8988T (cell line): Measurements from ENCODE around the gene HTRA3.

Source experiments
- DNase-seq: peaks from one replicate; pipeline ENCODE4 v3.0.0; 2011

The HTRA3 gene

GRCh38 chr4:8235224-8235623 is 34.3 kb upstream of the HTRA3 start:
- DNase-seq = no peak

- no peak for DNase-seq
Observed at GRCh38 chr4:8235686-8236085, 33.9 kb upstream of the HTRA3 start.

GRCh38 chr4:8236106-8236919 is 33.2 kb upstream of the HTRA3 start:
- DNase-seq = no peak

- no peak for DNase-seq
Observed at GRCh38 chr4:8236920-8237195, 32.7 kb upstream of the HTRA3 start.

- DNase-seq = no peak
Observed at GRCh38 chr4:8237256-8237989, 32.1 kb upstream of the HTRA3 start.

GRCh38 chr4:8238036-8238511 is 31.5 kb upstream of the HTRA3 start:
- DNase-seq = peak; percentile 90

- DNase-seq = peak; percentile 97
Observed at GRCh38 chr4:8238515-8239053, 31.0 kb upstream of the HTRA3 start.

GRCh38 chr4:8239226-8239625 is 30.3 kb upstream of the HTRA3 start:
- no peak for DNase-seq

- no peak for DNase-seq
Observed at GRCh38 chr4:8239661-8240060, 29.9 kb upstream of the HTRA3 start.

- DNase-seq = no peak
Observed at GRCh38 chr4:8240211-8241041, 29.1 kb upstream of the HTRA3 start.

GRCh38 chr4:8241211-8241779 is 28.3 kb upstream of the HTRA3 start:
- DNase-seq = no peak

- DNase-seq = peak; percentile 98
Observed at GRCh38 chr4:8241895-8242696, 27.5 kb upstream of the HTRA3 start.

GRCh38 chr4:8242782-8243560 is 26.6 kb upstream of the HTRA3 start:
- DNase-seq = no peak

GRCh38 chr4:8244001-8244757 is 25.4 kb upstream of the HTRA3 start:
- no peak for DNase-seq

GRCh38 chr4:8244931-8245460 is 24.6 kb upstream of the HTRA3 start:
- DNase-seq = no peak

- DNase-seq = no peak
Observed at GRCh38 chr4:8245884-8246833, 23.4 kb upstream of the HTRA3 start.

GRCh38 chr4:8247047-8247930 is 22.3 kb upstream of the HTRA3 start:
- DNase-seq = no peak

GRCh38 chr4:8248091-8248490 is 21.5 kb upstream of the HTRA3 start:
- no peak for DNase-seq
